NCI-H2107 treated with DMSO at 0.1 percent for 48 hours (cell line): ENCODE data around the gene NCAM1.
"Not testable (repeated sequence)": the region's sequence is repeated elsewhere in the genome, so short reads cannot be mapped to it uniquely, and the experiment has no call there.

Experiments
- DNase-seq: peaks from one replicate; lab custom pipeline; 2025; ENCODE audit not compliant: unreplicated experiment; lab: John Stamatoyannopoulos, UW

Gene NCAM1

GRCh38 chr11:113296447-113297205 lies 335.4 kb downstream of the NCAM1 start:
- DNase-seq = no peak

- DNase-seq = not testable (repeated sequence)
Measured at GRCh38 chr11:113298496-113298895, 337.3 kb downstream of the NCAM1 start.

- DNase-seq = no peak
Measured at GRCh38 chr11:113304916-113305315, 343.7 kb downstream of the NCAM1 start.

- peak; percentile 22 for DNase-seq
Measured at GRCh38 chr11:113305440-113306336, 344.5 kb downstream of the NCAM1 start.

DNA sequence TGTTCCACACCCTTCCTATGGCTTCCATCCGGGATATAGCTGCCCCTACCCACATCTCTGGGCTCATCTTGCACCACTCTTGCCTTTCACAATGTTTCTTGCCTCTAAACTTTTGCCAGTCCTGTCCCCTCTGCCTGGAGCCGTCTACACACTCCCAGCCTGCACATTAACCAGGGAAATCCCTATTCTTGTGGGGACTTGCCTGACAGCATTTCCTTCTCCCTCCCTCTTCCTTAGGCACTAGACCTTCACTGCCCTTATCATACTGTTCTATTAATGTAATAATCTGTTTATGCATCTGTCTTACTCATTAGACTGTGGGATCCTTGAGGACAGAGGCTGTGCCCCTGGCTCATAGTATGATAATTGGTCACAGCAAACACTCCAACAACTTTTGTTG lies 347.4 kb downstream of the NCAM1 start:
- DNase-seq = no peak

- no peak for DNase-seq
Measured at GRCh38 chr11:113311536-113311935, 350.3 kb downstream of the NCAM1 start.

- no peak for DNase-seq
Measured at GRCh38 chr11:113313601-113314000, 352.4 kb downstream of the NCAM1 start.

- DNase-seq = no peak
Measured at GRCh38 chr11:113314065-113314388, 352.8 kb downstream of the NCAM1 start.

GRCh38 chr11:113314389-113315301 lies 353.4 kb downstream of the NCAM1 start, which contains the start of gene TTC12:
TTC12 (plus strand) TSS chr11:113314583; CDS start chr11:113316258, 1,675 bp downstream.
- peak; percentile 17 for DNase-seq

GRCh38 chr11:113315811-113316210 lies 354.6 kb downstream of the NCAM1 start:
- no peak for DNase-seq

DNA sequence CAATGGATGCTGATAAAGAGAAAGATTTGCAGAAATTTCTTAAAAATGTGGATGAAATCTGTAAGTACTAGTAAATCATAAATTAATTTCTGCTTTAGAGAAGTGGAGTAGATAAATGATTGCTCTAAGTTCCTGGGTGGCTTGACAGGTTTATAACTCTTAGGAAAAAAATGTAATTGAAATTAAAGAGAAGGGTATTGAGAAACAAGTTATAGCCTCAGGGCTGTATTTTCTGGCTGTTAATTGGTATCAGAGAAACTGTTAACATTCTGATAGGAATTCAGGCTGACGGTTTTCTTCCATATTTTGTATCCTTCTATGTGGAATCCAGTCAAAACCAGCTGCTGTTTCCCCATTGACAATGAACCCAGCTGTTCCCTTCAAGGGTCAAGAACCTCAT lies 355.0 kb downstream of the NCAM1 start:
- DNase-seq = no peak

DNA sequence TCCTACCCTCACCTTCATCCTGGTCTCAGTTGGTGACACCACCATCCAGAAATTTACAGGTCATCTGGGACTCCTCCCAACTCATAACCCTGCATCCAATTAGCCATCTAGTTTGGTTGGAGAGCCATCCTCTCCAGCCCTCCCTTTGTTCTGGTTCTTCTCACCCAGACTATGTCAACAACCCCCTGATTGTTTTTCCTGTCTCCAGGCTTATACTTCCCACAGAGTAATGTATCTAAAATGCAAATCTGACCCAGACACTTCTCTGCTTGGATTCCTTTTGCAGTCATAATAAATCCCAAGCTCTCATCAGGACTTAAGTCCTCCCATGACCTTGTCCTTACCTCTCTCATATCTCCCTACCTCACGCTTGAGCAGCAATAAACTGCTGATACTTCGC lies 356.1 kb downstream of the NCAM1 start:
- DNase-seq = peak; percentile 19

GRCh38 chr11:113319085-113319484 lies 357.9 kb downstream of the NCAM1 start:
- no peak for DNase-seq

DNA sequence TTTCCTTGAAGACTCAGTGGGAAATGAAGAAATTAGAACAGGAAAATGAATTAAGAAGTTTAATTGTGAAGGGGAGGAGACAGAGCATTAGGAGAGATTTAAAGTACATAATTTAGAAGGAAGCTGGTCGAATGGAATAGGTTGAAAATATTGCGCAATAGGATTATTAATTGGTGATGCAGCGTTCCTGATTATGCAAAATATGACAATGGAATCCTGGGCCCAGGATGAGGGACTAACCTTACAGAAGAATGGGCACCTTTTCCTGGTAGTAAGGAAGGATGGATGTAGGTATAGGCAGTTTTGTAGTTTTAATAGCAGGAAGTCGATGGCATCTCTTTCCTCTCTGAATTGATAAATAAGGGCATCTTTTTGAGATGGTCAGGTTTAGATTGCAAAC lies 360.9 kb downstream of the NCAM1 start:
- DNase-seq = no peak

GRCh38 chr11:113324250-113324649 lies 363.0 kb downstream of the NCAM1 start:
- no peak for DNase-seq
